NB4 (cell line): ENCODE results near the gene PBX1.

Experiments
- DNase-seq: peaks from one replicate; pipeline ENCODE4 v3.0.0; 2010; ENCODE audit warnings: low read depth
- H3K4me3 ChIP-seq: one replicate; pipeline ENCODE4 v1.5.1; 2011; ENCODE audit warnings: mild to moderate bottlenecking, low read depth, low read length, moderate library complexity
- MYC ChIP-seq: IDR thresholded peaks from 2 replicates; pipeline ENCODE4 v1.6.1; 2011; ENCODE audit warnings: low read depth, low read length
- POLR2A ChIP-seq: IDR thresholded peaks from 2 replicates; pipeline ENCODE4 v1.6.1; 2011; ENCODE audit warnings: mild to moderate bottlenecking; ENCODE audit not compliant: insufficient read length; ENCODE audit errors: extremely low read depth
- TF ChIP-seq, protein P1 (sequence below): IDR thresholded peaks from 2 replicates; pipeline ENCODE4 v1.6.1; 2011; ENCODE audit warnings: low read depth, low read length
- TF ChIP-seq, protein P2 (sequence below): IDR thresholded peaks from one replicate; pipeline ENCODE4 v1.5.1; 2012; ENCODE audit warnings: low read depth, low read length

The PBX1 gene

DNA sequence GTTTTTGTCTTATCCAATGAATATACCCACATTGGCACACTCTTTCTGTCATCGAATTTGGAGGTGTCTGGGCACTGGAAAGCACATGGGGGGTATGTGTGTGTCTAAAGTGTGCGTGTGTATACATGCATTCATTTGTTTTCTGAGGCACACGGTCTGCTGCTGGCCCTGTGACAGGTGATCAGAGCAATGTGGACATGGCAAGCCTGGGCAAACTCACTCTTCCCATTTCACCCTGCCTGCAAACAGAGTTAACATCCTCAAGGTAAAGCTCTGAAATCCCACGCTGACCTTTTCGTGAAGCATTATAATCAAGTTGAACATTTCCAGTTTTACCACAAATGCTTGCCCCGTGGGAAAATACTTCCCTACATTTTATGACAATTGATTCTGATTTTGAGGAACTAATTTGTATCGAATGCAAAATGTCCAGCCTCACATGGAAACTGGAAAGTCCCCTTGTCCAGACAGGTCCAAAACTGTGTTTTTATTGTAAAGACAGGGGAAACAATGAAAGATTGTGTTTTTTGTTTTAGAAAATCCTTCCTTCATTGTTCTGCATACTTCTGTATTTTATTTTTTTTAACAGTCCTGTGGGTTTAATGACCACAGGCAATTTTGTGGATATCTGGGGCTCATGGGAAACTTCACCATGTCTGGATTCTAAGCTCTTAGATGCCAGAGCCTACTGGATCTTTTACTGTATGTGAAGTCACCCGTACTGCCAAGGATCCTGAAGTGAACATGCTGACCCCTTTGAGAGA lies 160.9 kb downstream of the PBX1 start:
- no peak overlapping the region for H3K4me3 ChIP-seq
- peak; percentile 35 for DNase-seq
- TF ChIP-seq MYC, result no peak

DNA sequence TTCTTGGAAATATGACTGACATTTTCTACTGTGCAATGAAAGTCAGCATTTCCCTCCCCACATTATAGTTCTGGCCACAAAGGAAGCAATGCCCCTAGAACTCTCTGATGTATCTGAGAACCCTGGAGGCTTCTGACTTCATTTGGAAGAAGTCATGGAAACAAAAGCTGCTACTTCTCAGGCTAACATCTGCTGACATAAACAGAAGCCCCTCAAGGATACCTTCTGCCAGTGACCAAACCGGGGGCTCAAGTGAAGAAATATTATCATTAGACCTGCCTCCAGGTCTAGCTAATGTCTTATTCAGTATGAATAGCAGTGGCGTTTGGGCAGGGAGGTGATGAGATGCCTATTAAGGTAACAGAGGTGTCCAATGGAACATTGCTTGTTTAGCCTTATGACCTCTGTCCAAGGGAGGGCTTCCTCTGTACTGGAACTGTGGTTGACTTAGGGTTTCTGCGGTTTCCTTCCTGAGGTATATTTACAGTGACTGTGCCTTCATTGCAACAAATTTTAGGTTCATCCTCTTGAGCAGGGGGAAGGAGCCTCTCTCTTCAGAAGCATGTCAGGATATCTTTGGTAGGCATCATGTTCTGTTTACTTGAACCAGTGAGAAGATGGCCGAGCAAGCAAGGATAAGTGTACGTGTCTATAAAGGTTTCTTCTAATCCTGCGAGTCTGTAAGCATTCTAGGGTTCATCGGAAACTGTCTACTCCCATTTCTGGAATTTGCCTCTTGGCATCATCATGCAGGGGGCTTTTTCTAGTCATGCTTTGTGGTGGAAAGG lies 161.7 kb downstream of the PBX1 start:
- TF ChIP-seq, protein P1, sequence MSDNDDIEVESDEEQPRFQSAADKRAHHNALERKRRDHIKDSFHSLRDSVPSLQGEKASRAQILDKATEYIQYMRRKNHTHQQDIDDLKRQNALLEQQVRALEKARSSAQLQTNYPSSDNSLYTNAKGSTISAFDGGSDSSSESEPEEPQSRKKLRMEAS, result peak; percentile 19; the same call in 1 of the 2 replicates
- TF ChIP-seq POLR2A, result no peak
- TF ChIP-seq, protein P2, sequence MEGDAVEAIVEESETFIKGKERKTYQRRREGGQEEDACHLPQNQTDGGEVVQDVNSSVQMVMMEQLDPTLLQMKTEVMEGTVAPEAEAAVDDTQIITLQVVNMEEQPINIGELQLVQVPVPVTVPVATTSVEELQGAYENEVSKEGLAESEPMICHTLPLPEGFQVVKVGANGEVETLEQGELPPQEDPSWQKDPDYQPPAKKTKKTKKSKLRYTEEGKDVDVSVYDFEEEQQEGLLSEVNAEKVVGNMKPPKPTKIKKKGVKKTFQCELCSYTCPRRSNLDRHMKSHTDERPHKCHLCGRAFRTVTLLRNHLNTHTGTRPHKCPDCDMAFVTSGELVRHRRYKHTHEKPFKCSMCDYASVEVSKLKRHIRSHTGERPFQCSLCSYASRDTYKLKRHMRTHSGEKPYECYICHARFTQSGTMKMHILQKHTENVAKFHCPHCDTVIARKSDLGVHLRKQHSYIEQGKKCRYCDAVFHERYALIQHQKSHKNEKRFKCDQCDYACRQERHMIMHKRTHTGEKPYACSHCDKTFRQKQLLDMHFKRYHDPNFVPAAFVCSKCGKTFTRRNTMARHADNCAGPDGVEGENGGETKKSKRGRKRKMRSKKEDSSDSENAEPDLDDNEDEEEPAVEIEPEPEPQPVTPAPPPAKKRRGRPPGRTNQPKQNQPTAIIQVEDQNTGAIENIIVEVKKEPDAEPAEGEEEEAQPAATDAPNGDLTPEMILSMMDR, result no peak
- DNase-seq, result peak; percentile 92
- H3K4me3 ChIP-seq, result peak overlapping the region; percentile 45

DNA sequence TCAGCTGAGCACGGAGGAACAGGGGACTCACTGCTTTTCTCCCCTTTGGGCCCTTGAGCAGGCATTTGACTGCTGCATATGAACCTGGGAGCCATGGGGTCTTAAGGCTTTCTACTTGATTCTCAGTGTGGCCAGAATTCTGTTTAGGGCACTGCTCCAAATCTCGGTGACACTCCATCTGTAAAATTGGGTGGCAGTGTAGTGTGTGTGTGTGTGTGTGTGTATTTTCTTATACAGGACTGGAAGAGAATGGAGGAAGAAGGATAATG lies 162.2 kb downstream of the PBX1 start:
- H3K4me3 ChIP-seq, result peak overlapping the region; percentile 45
- TF ChIP-seq, protein P2, result no peak
- TF ChIP-seq, protein P1, result no peak
- TF ChIP-seq POLR2A (no peak), MYC (no peak)
- DNase-seq, result no peak

DNA sequence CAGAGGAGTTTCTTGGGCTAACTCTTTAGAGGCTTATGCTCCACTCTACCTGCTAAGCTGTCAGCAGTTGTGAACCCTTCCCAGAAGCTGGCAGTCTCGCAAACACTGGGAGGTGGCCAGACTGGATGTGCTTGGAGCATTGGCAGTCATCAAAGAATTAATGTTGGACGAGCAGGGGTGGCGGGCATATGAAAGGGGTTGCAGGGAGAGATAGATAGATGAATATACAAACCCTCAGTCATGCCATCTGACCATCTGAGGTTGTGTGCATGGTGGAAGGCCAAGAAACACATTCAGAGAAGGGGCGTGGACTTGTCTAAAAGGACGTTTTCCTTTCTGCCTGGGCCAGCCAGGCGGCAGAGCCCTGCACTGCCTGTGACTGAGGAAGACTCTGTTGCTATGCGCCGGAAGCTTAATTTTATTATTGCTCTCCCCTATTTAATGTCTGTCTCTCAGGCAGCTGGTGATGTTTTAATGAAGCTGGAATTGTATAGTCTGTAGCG lies 164.4 kb downstream of the PBX1 start:
- no peak for TF ChIP-seq POLR2A
- TF ChIP-seq, protein P1, result no peak
- TF ChIP-seq, protein P2, result no peak
- TF ChIP-seq MYC, result no peak
- H3K4me3 ChIP-seq, result no peak overlapping the region
- DNase-seq, result no peak

DNA sequence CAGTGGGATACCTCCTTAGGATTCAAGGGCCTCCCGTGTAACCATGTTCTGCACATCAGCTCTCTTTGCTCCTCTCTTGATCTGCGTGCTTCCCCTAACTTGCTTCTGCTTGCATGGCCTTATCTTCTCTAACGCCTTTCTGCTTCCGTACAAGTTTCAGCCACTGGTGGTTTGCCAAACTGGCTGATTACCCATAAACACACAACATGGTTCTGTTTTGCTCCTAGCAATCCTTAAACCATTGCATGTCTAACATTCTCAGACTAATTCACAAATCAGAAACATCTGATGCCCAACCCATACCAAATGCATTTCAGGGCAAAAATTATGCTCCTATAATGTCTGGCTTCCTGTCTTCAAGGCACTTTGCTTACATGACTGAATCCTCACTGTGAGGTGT lies 166.4 kb downstream of the PBX1 start:
- no peak for DNase-seq
- H3K4me3 ChIP-seq, result no peak overlapping the region
- TF ChIP-seq POLR2A (no peak), MYC (no peak)
- TF ChIP-seq, protein P2, result no peak

DNA sequence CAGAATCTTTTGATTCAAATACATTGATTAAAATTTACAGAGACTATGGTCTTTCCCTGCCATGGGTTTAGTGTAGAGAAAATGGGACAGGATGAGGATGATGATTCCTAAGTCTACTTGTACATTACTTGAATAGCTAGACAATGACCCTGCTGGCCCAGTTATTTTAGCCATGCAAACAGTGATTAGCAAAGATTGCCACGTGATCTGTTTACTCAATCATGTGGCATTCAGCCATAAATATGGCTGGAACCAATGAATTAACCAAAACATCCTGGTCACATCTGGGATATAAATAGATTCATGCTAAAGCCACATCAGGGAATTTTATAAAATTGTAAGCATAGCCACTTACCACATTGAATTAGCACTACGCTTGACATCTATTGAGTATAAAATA lies 167.3 kb downstream of the PBX1 start:
- no peak for DNase-seq
- no peak overlapping the region for H3K4me3 ChIP-seq
- TF ChIP-seq, protein P1, result no peak
- TF ChIP-seq MYC (no peak), POLR2A (no peak)
- TF ChIP-seq, protein P2, result no peak
